ENCODE data around the gene TBC1D25.

The TBC1D25 gene

DNA sequence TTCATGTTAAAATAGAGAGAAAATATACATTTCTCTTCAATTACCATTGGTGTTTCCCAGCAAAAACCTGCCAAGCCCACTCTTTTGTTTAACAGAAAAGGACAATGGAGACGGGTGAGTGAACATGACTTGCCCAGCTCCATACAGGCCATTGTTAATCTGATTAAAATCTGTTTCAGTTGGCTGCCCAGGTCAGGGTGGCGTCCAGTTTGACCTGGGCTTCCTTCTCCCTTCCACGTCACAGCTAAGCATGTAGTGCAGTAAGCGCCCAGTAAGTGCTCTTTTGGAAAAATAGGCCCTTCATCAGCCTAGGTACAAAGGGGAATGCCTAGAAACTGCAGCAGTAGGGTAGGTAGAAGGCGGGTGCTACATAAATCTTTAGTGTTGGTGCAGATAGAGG is 32.3 kb upstream of the TBC1D25 start:
- Histone ChIP-seq H3K9me3 (ENCODE audit: insufficient read depth, low read length, severe bottlenecking) (no peaks in the 10 kb centered on the region), H3K4me2 (ENCODE audit: insufficient read depth, low read length) (no peak overlapping the region), H3K4me3 (ENCODE audit: low read depth in 1 of 2, low read length in 2 of 2) (no peak overlapping the region), H3K79me2 (ENCODE audit: insufficient read depth, low read length) (no peaks in the 10 kb centered on the region), H3K27ac (ENCODE audit: low read length) (no peak overlapping the region), H2AFZ (ENCODE audit: low read depth, low read length) (no peak overlapping the region), H3K36me3 (ENCODE audit: insufficient read depth, low read length) (no peaks in the 10 kb centered on the region), H3K27me3 (ENCODE audit: insufficient read depth, low read length, poor library complexity) (no peaks in the 10 kb centered on the region), H4K20me1 (ENCODE audit: insufficient read depth, low read length) (no peaks in the 10 kb centered on the region), H3K9ac (ENCODE audit: low read depth, low read length) (no peak overlapping the region), H3K4me1 (ENCODE audit: insufficient read depth, low read length) (peaks cover 18% of the 10 kb centered on the region)
- DNase-seq (no peak), ATAC-seq (ENCODE audit: insufficient read depth, low read depth) (no peak)
- TF ChIP-seq, protein P1, sequence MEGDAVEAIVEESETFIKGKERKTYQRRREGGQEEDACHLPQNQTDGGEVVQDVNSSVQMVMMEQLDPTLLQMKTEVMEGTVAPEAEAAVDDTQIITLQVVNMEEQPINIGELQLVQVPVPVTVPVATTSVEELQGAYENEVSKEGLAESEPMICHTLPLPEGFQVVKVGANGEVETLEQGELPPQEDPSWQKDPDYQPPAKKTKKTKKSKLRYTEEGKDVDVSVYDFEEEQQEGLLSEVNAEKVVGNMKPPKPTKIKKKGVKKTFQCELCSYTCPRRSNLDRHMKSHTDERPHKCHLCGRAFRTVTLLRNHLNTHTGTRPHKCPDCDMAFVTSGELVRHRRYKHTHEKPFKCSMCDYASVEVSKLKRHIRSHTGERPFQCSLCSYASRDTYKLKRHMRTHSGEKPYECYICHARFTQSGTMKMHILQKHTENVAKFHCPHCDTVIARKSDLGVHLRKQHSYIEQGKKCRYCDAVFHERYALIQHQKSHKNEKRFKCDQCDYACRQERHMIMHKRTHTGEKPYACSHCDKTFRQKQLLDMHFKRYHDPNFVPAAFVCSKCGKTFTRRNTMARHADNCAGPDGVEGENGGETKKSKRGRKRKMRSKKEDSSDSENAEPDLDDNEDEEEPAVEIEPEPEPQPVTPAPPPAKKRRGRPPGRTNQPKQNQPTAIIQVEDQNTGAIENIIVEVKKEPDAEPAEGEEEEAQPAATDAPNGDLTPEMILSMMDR (IDR thresholded peaks at IDR 0.05; ENCODE audit: borderline replicate concordance, extremely low read depth, low read length, poor library complexity, severe bottlenecking) = no peak
- no peak for TF ChIP-seq EZH2 (IDR thresholded peaks at IDR 0.05; ENCODE audit: borderline replicate concordance, low read depth, low read length, severe bottlenecking)

- Histone ChIP-seq H3K79me2 (ENCODE audit: insufficient read depth, low read length) (no peaks in the 10 kb centered on the region), H2AFZ (ENCODE audit: low read depth, low read length) (peak within 1 kb of the TSS; percentile 96), H3K27me3 (ENCODE audit: insufficient read depth, low read length, poor library complexity) (no peaks in the 10 kb centered on the region), H3K27ac (ENCODE audit: low read length) (peak within 1 kb of the TSS; percentile 76), H3K4me3 (ENCODE audit: low read depth in 1 of 2, low read length in 2 of 2) (peak within 1 kb of the TSS; percentile 51 to 76; a peak in 3 of 4 replicates), H4K20me1 (ENCODE audit: insufficient read depth, low read length) (no peaks in the 10 kb centered on the region), H3K9ac (ENCODE audit: low read depth, low read length) (peak within 1 kb of the TSS; percentile 68), H3K36me3 (ENCODE audit: insufficient read depth, low read length) (no peaks in the 10 kb centered on the region), H3K4me1 (ENCODE audit: insufficient read depth, low read length) (peaks cover 18% of the 10 kb centered on the region), H3K4me2 (ENCODE audit: insufficient read depth, low read length) (peak within 1 kb of the TSS; percentile 78), H3K9me3 (ENCODE audit: insufficient read depth, low read length, severe bottlenecking) (no peaks in the 10 kb centered on the region)
- ATAC-seq (ENCODE audit: insufficient read depth, low read depth) (peak; percentile 97), DNase-seq (peak; percentile 83)
- TF ChIP-seq, protein P1 (IDR thresholded peaks at IDR 0.05; ENCODE audit: borderline replicate concordance, extremely low read depth, low read length, poor library complexity, severe bottlenecking) = no peak
- no peak for TF ChIP-seq EZH2 (IDR thresholded peaks at IDR 0.05; ENCODE audit: borderline replicate concordance, low read depth, low read length, severe bottlenecking)
These were observed 30.9 kb upstream of the TBC1D25 start, which contains the start of gene PORCN for GRCh38 chrX:48508400-48509244. PORCN (plus strand) TSS chrX:48508992; CDS start chrX:48509821, 829 bp downstream.

GRCh38 chrX:48509245-48509590 is 30.3 kb upstream of the TBC1D25 start:
- ATAC-seq (ENCODE audit: insufficient read depth, low read depth) (peak; percentile 35; the same call in 2 of the 3 replicates), DNase-seq (no peak)
- no peaks in the 10 kb centered on the region for H3K27me3 ChIP-seq (ENCODE audit: insufficient read depth, low read length, poor library complexity)
- TF ChIP-seq, protein P1 (IDR thresholded peaks at IDR 0.05; ENCODE audit: borderline replicate concordance, extremely low read depth, low read length, poor library complexity, severe bottlenecking) = no peak
- TF ChIP-seq EZH2 (IDR thresholded peaks at IDR 0.05; ENCODE audit: borderline replicate concordance, low read depth, low read length, severe bottlenecking) = no peak
- H4K20me1 ChIP-seq (ENCODE audit: insufficient read depth, low read length) = no peaks in the 10 kb centered on the region
- peak overlapping the region; percentile 51 to 76; a peak in 3 of 4 replicates for H3K4me3 ChIP-seq (ENCODE audit: low read depth in 1 of 2, low read length in 2 of 2)
- peak overlapping the region; percentile 85 for H2AFZ ChIP-seq (ENCODE audit: low read depth, low read length)
- no peaks in the 10 kb centered on the region for H3K36me3 ChIP-seq (ENCODE audit: insufficient read depth, low read length)
- H3K4me2 ChIP-seq (ENCODE audit: insufficient read depth, low read length) = peak overlapping the region; percentile 78
- peak overlapping the region; percentile 49; the same call in 1 of the 2 replicates for H3K27ac ChIP-seq (ENCODE audit: low read length)
- H3K4me1 ChIP-seq (ENCODE audit: insufficient read depth, low read length) = peaks cover 18% of the 10 kb centered on the region
- peak overlapping the region; percentile 68 for H3K9ac ChIP-seq (ENCODE audit: low read depth, low read length)
- no peaks in the 10 kb centered on the region for H3K9me3 ChIP-seq (ENCODE audit: insufficient read depth, low read length, severe bottlenecking)
- H3K79me2 ChIP-seq (ENCODE audit: insufficient read depth, low read length) = no peaks in the 10 kb centered on the region
